SIG-M5 (cell line): Measurements from ENCODE around the gene MRPL2.
"Not testable (repeated sequence)": the region's sequence is repeated elsewhere in the genome, so short reads cannot be mapped to it uniquely, and the experiment has no call there.

Source experiments
- DNase-seq: peaks from one replicate; lab custom pipeline; 2025; lab: John Stamatoyannopoulos, UW

Gene MRPL2

GRCh38 chr6:43053545-43054205, 5.6 kb downstream of the MRPL2 start, which contains the start of gene CUL7:
Gene CUL7, minus strand, starts transcription at chr6:43053851. Its CDS starts 1,063 bp downstream, at chr6:43052788.
- peak; percentile 59 for DNase-seq

GRCh38 chr6:43052842-43053544, 6.2 kb downstream of the MRPL2 start:
- no peak for DNase-seq

- no peak for DNase-seq
Observed at GRCh38 chr6:43052225-43052841, 6.9 kb downstream of the MRPL2 start.

GRCh38 chr6:43050981-43051380, 8.3 kb downstream of the MRPL2 start:
- DNase-seq, result no peak

GRCh38 chr6:43047998-43048397, 11.2 kb downstream of the MRPL2 start:
- DNase-seq, result no peak

DNA sequence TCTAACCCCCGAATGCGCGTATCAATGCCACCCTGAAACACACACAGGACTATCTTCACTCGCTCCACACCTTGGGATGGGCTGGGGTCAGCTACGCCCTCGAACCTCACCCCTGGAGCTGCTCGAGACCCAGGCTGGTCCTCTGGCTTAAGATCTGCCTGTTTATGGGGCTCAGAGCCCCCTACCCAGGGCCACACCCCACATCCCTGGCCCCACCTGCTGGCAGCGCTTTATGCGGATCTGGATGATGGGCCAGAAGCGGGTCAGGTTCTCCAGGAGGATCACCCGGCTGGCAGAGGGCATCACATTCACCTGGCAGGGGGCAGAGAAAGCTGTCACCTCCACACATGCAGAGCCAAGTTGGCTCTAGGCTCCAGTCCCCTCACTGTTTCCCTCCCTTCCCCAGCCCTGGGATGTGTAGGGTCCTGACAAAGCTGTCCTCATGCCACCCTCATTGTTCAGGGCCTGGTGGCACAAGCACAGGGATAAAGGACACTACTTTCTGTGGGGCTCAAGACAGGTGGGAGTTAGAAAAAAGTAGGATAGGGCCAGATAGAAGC, 13.8 kb downstream of the MRPL2 start:
- no peak for DNase-seq

- no peak for DNase-seq
Observed at GRCh38 chr6:43043310-43043709, 15.9 kb downstream of the MRPL2 start.

- DNase-seq, result not testable (repeated sequence)
Observed at GRCh38 chr6:43041475-43041874, 17.8 kb downstream of the MRPL2 start.

GRCh38 chr6:43040542-43041257, 18.5 kb downstream of the MRPL2 start:
- no peak for DNase-seq

DNA sequence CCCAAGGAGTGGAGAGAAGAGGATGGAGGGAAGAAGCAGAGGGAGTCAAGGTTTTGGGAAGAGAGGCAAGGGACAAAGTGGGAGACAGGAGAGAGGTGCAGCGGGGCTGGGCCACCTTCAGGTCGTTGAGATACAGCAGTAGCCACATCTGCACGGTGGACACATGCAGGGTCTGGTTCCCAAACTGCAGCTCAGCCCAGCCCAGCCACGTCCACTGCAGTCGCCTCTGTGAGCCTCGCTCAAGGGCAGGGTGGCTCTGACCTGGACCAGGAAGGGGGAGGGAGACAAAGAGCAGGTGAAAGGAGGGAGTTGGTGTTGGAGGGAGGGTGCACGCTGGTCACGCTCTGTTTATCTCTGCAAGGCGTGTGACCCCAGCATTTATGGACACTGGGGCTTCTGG, 20.5 kb downstream of the MRPL2 start:
- DNase-seq, result no peak

DNA sequence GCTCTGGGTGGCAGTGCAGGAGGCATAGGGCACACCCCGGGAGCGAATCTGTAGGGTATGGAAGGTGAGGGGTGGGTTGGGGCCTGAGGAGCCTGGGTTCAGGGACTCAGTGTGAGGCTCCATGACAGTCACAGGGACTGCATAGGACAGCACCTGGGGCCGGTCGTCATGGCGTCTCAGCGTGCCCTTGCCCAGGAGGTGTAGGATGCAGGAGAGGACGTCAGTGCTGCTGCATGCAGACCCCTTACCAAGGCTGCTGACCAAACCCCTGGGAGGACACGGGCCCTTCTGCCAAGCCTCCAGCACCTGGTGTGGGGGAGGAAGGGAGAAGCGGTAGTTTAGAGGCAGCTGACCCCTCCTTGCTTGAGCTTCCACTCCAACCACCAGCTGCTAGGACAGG, 21.5 kb downstream of the MRPL2 start:
- no peak for DNase-seq

GRCh38 chr6:43037197-43037596, 22.0 kb downstream of the MRPL2 start:
- no peak for DNase-seq

- no peak for DNase-seq
Observed at GRCh38 chr6:43036712-43037111, 22.5 kb downstream of the MRPL2 start.

- DNase-seq, result no peak
Observed at GRCh38 chr6:43035495-43036194, 23.6 kb downstream of the MRPL2 start.

GRCh38 chr6:43034190-43034525, 25.1 kb downstream of the MRPL2 start:
- DNase-seq, result no peak

DNA sequence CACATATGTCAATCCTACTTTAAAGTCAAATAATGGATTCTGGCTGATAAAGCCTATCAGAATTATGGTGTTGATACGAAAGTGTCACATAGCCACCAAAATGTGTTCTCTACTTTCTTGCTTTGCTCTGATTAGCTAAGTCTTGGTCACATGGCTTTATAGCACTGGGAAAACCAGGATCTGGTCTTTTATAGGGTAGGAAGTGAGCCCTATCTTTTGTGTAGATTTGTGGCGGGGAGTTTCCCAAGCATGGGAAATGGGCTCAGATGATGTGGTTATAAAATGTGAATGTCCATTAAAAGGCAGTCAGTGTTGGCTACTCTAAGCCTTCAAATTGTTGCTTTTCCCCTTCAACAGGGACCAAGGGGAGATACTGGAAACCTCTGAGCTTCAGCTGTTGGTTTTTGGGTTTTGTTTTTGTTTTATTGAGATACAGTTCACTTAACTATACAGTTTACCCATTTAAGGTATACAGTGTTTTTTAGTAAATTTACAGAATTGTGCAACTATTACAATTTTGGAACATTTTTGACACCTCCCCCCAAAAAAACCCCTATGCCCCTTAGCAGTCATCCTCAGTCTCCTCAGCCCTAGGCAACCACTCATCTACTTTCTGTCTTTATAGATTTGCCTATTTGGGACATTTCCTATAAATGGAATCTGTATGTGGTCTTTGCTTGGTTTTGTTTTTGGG, 25.6 kb downstream of the MRPL2 start:
- DNase-seq, result no peak

DNA sequence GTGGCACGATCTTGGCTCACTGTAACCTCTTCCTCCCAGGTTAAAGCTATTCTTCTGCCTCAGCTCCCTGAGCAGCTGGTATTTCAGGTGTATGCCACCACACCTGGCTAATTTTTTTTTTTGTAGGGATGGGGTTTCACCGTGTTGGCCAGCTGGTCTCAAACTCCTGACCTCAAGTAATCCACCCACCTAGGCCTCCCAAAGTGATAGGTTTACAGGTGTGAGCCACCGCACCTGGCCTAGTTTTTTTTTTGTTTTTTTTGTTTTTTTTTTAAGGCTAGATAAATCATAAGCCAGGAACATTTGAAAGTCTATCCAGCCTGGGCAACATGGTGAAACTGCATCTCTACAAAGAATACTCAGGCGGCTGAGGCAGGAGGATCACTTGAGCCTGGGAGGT, 26.9 kb downstream of the MRPL2 start:
- no peak for DNase-seq

DNA sequence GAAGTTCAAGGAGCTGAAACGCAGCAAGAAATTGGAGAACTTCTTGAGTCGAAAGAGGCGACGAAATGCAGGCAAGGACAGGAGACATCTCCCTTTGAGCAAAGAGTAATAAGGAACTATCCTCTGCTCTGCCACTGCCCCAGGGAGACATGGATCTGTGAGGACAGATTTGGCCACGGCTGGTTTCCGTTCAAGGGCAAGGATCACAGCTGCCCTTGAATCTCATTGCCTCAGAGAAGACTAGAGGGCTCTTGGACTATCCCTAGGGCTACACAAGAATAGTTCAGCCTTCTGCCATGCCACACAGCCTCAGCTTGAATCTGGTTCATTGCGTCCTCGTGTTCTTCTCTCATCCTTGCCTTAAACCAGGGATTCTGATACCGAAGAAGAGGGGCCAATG, 30.1 kb downstream of the MRPL2 start:
- DNase-seq, result no peak

- DNase-seq, result no peak
Observed at GRCh38 chr6:43026365-43026764, 32.9 kb downstream of the MRPL2 start.

GRCh38 chr6:43024436-43024835, 34.8 kb downstream of the MRPL2 start:
- DNase-seq, result no peak
